Skeletal muscle tissue (tissue), 4 donors: ENCODE data around the gene UCKL1. TPM values are rescaled to one million over a fixed set of nuclear protein-coding genes. Genes with fewer than 3 reads are reported as not detected.
"Not testable (repeated sequence)": the region's sequence is repeated elsewhere in the genome, so short reads cannot be mapped to it uniquely, and the experiment has no call there.

Experiments used
- H3K27ac ChIP-seq: one replicate; pipeline ENCODE4 v1.7.0; 2013; ENCODE audit warnings: mild to moderate bottlenecking, low read depth, low read length, inconsistent platforms
- H3K27me3 ChIP-seq, 3 donors: one replicate each; pipeline ENCODE4 v1.7.0; 2013; ENCODE audit warnings: low read length in 3 of 3; ENCODE audit not compliant: control insufficient read depth in 3 of 3, insufficient read depth in 3 of 3
- H3K36me3 ChIP-seq, 3 donors: one replicate each; pipeline ENCODE4 v1.7.0; 2013; ENCODE audit warnings: low read length in 3 of 3; ENCODE audit not compliant: control insufficient read depth in 3 of 3, insufficient read depth in 3 of 3
- H3K4me1 ChIP-seq, 3 donors: one replicate each; pipeline ENCODE4 v1.7.0; 2013; ENCODE audit warnings: low read length in 3 of 3, mild to moderate bottlenecking in 3 of 3; ENCODE audit not compliant: control insufficient read depth in 3 of 3, insufficient read depth in 3 of 3
- H3K4me3 ChIP-seq, 3 donors: one replicate each; pipeline ENCODE4 v1.7.0; 2013; ENCODE audit warnings: low read length in 3 of 3
- H3K9ac ChIP-seq, 3 donors: one replicate each; pipeline ENCODE4 v1.7.0; 2013; ENCODE audit warnings: low read length in 3 of 3, mild to moderate bottlenecking in 3 of 3, moderate library complexity in 2 of 3, low read depth in 1 of 3
- H3K9me3 ChIP-seq, 3 donors: one replicate each; pipeline ENCODE4 v1.7.0; 2013; ENCODE audit warnings: low read length in 3 of 3; ENCODE audit not compliant: control insufficient read depth in 3 of 3
- total RNA-seq: library from RNA; depleted of rRNA; stranded (reverse); fragments of >200 nt; gene quantifications from one replicate; pipeline ENCODE4 v1.2.3, GENCODE V29; 2014
- donor health status: Osteomylitis.

UCKL1 gene
- total RNA-seq, 1 donor from 2014 or later = 15.7 TPM

DNA sequence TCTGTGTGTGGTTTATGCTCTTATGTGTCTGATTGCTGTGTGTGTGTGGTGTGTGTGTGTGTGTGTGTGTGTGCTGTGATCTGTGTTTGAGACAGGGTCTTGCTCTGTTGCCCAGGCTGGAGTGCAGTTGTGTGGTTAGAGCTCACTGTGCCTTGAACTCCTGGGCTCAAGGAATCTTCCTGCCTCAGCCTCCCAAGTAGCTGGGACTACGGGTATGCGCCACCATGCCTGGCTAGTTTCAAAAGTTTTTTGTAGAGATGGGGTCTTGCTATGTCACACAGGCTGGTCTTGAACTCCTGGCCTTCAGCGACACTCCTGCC is 16.9 kb upstream of the UCKL1 start:
- peaks cover 0 to 14% (median 11%) of the 10 kb centered on the region in 3 donors for H3K27me3 ChIP-seq
- no peaks in the 10 kb centered on the region for H3K9me3 ChIP-seq
- no peak overlapping the region for H3K4me3 ChIP-seq
- peaks cover 22 to 31% (median 30%) of the 10 kb centered on the region in 3 donors for H3K4me1 ChIP-seq
- no peak overlapping the region for H3K9ac ChIP-seq
- H3K27ac ChIP-seq = no peak overlapping the region
- peaks cover 0 to 1% (median 1%) of the 10 kb centered on the region in 3 donors for H3K36me3 ChIP-seq

GRCh38 chr20:63972312-63973159 is 16.3 kb upstream of the UCKL1 start:
- H3K36me3 ChIP-seq = peaks cover 1 to 6% (median 5%) of the 10 kb centered on the region in 3 donors
- peaks cover 0 to 9% (median 6%) of the 10 kb centered on the region in 3 donors for H3K27me3 ChIP-seq
- peaks cover 22 to 31% (median 30%) of the 10 kb centered on the region in 3 donors for H3K4me1 ChIP-seq
- H3K9ac ChIP-seq = no peak overlapping the region
- no peaks in the 10 kb centered on the region for H3K9me3 ChIP-seq
- H3K27ac ChIP-seq = no peak overlapping the region
- peak overlapping the region in 1 of 3 donors; percentile 49 for H3K4me3 ChIP-seq

GRCh38 chr20:63971960-63972311 is 15.7 kb upstream of the UCKL1 start:
- H3K4me3 ChIP-seq, H3K27ac ChIP-seq, H3K9ac ChIP-seq, H3K27me3 ChIP-seq, H3K9me3 ChIP-seq: not testable (repeated sequence)
- Histone ChIP-seq H3K36me3 (peaks cover 3 to 10% (median 10%) of the 10 kb centered on the region in 3 donors), H3K4me1 (peaks cover 22 to 31% (median 30%) of the 10 kb centered on the region in 3 donors)

DNA sequence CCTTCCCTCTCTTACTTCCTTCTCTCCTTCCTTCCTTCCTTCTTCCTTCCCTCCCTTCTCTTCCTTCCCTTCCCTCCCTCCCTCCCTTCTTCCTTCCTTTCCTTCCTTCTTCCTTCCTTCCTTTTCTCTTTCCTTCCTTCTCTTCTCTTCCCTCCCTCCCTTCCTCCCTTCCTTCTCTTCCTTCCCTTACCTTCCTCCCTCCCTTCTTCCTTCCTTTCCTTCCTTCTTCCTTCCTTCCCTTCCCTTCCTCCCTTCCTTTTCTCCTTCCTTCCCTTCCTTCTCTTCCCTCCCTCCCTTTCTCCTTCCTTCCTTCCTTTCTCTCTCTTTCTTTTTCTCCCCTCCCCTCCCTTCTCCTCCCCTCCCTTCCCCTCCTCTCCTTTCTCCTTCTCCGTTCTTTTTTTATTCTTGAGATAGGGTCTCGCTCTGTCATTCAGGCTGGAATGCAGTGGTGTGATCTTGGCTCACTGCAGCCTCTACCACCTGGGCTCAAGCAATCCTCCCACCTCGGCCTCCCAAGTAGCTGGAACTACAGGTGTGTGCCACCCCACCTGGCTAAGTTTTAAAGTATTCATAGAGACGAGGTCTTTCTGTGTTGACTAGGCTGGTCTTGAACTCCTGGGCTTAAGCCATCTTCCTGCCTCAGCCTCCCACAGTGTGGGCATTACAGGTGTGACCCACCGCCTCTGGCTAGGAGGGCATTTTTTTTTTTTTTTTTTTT is 14.7 kb upstream of the UCKL1 start:
- Histone ChIP-seq H3K36me3 (peaks cover 11 to 20% (median 17%) of the 10 kb centered on the region in 3 donors), H3K9me3 (no peaks in the 10 kb centered on the region), H3K27ac (no peak overlapping the region), H3K27me3 (no peaks in the 10 kb centered on the region), H3K4me3 (no peak overlapping the region), H3K9ac (peak overlapping the region in 1 of 3 donors; percentile 72), H3K4me1 (peaks cover 22 to 31% (median 30%) of the 10 kb centered on the region in 3 donors)

- H3K4me3 ChIP-seq = peak within 1 kb of the TSS; percentile 66 to 73 (median 72)
- H3K27me3 ChIP-seq = no peaks in the 10 kb centered on the region
- no peaks in the 10 kb centered on the region for H3K9me3 ChIP-seq
- peak within 1 kb of the TSS; percentile 30 for H3K27ac ChIP-seq
- peaks cover 22 to 31% (median 30%) of the 10 kb centered on the region in 3 donors for H3K4me1 ChIP-seq
- peaks cover 11 to 20% (median 17%) of the 10 kb centered on the region in 3 donors for H3K36me3 ChIP-seq
- peak within 1 kb of the TSS; percentile 77 to 88 (median 86) for H3K9ac ChIP-seq
Observed at GRCh38 chr20:63969838-63970713, 13.9 kb upstream of the UCKL1 start, which contains the start of gene ZNF512B. ZNF512B (minus strand) TSS chr20:63969930; CDS start chr20:63967950, 1,980 bp downstream.

- peak overlapping the region; percentile 77 to 88 (median 86) for H3K9ac ChIP-seq
- H3K27ac ChIP-seq = peak overlapping the region; percentile 30
- peaks cover 22 to 29% (median 28%) of the 10 kb centered on the region in 3 donors for H3K4me1 ChIP-seq
- H3K4me3 ChIP-seq = peak overlapping the region; percentile 62 to 72 (median 70)
- peaks cover 15 to 24% (median 20%) of the 10 kb centered on the region in 3 donors for H3K36me3 ChIP-seq
- no peaks in the 10 kb centered on the region for H3K9me3 ChIP-seq
- H3K27me3 ChIP-seq = no peaks in the 10 kb centered on the region
Observed at GRCh38 chr20:63968928-63969760, 12.9 kb upstream of the UCKL1 start.

- H3K9me3 ChIP-seq = no peaks in the 10 kb centered on the region
- H3K27ac ChIP-seq = peak overlapping the region; percentile 30
- peak overlapping the region; percentile 62 to 72 (median 70) for H3K4me3 ChIP-seq
- H3K27me3 ChIP-seq = no peaks in the 10 kb centered on the region
- peak overlapping the region; percentile 77 to 88 (median 86) for H3K9ac ChIP-seq
- H3K36me3 ChIP-seq = peaks cover 22 to 29% (median 28%) of the 10 kb centered on the region in 3 donors
- H3K4me1 ChIP-seq = peaks cover 18 to 23% (median 21%) of the 10 kb centered on the region in 3 donors
Observed at GRCh38 chr20:63968136-63968927, 12.1 kb upstream of the UCKL1 start.

GRCh38 chr20:63967330-63968135 is 11.3 kb upstream of the UCKL1 start:
- Histone ChIP-seq H3K9me3 (no peaks in the 10 kb centered on the region), H3K4me1 (peaks cover 14 to 17% (median 16%) of the 10 kb centered on the region in 3 donors), H3K36me3 (peaks cover 28 to 33% (median 32%) of the 10 kb centered on the region in 3 donors), H3K27me3 (no peaks in the 10 kb centered on the region), H3K4me3 (no peak overlapping the region), H3K9ac (no peak overlapping the region), H3K27ac (no peak overlapping the region)
